RWPE2 (cell line): ENCODE measurements around the gene ALK.

ENCODE experiments used
- ATAC-seq: fragments of 200-7000 bp; cut with Tn5 transposase; 3 replicates; pipeline ENCODE4 v1.9.1; 2021; ENCODE audit warnings: low read depth
- DNase-seq: peaks from one replicate; pipeline ENCODE4 v3.0.0-alpha.2; 2020; ENCODE audit warnings: low spot score
- H3K27ac ChIP-seq: fragments of 450-650 bp; 2 replicates; pipeline ENCODE4 v1.5.1; 2017; ENCODE audit warnings: mild to moderate bottlenecking; ENCODE audit not compliant: poor library complexity, severe bottlenecking
- H3K27me3 ChIP-seq: fragments of 250-450 bp; sonication (Bioruptor Pico); 2 replicates; pipeline ENCODE4 v1.5.1; 2021; ENCODE audit warnings: mild to moderate bottlenecking, moderate library complexity; ENCODE audit not compliant: insufficient read depth, poor library complexity, severe bottlenecking
- H3K36me3 ChIP-seq: fragments of 250-450 bp; sonication (Bioruptor Pico); 2 replicates; pipeline ENCODE4 v1.5.1; 2020; ENCODE audit warnings: low read depth, mild to moderate bottlenecking, moderate library complexity
- H3K4me1 ChIP-seq: fragments of 250-450 bp; sonication (Bioruptor Pico); 2 replicates; pipeline ENCODE4 v1.5.1; 2021; ENCODE audit warnings: mild to moderate bottlenecking, moderate library complexity; ENCODE audit not compliant: insufficient read depth, poor library complexity, severe bottlenecking
- H3K4me3 ChIP-seq: fragments of 250-450 bp; sonication (Bioruptor Pico); 2 replicates; pipeline ENCODE4 v1.5.1; 2021; ENCODE audit warnings: mild to moderate bottlenecking, moderate library complexity; ENCODE audit not compliant: severe bottlenecking
- H3K9me3 ChIP-seq: fragments of 250-450 bp; sonication (Bioruptor Pico); 2 replicates; pipeline ENCODE4 v1.5.1; 2021; ENCODE audit warnings: mild to moderate bottlenecking, moderate library complexity; ENCODE audit not compliant: severe bottlenecking
- TF ChIP-seq, protein P1 (sequence below): fragments of 450-650 bp; IDR thresholded peaks from one replicate; pipeline ENCODE4 v1.5.1; 2017; ENCODE audit warnings: mild to moderate bottlenecking, moderate library complexity; ENCODE audit not compliant: poor library complexity, severe bottlenecking

The ALK gene

DNA sequence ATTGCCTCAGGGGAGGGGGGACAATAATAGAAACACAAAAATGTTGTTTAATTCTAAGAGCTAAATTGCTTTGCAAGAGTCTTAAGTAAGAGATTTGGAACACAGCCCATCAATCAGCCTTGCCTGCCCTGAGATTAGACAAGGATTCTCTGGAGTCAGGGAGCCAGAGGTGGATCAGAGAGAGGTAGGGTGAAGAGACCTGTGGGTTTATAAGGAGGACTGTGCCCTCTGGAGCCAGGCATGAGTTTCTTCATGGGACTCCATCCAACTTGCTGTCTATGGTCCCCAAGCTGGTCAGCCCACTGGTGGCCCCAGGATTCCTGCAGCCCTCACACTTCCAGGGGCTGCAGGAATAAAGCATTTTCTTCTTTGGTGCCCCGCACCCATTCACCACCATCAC, 139.3 kb downstream of the ALK start:
- ATAC-seq, result no peak
- TF ChIP-seq, protein P1, sequence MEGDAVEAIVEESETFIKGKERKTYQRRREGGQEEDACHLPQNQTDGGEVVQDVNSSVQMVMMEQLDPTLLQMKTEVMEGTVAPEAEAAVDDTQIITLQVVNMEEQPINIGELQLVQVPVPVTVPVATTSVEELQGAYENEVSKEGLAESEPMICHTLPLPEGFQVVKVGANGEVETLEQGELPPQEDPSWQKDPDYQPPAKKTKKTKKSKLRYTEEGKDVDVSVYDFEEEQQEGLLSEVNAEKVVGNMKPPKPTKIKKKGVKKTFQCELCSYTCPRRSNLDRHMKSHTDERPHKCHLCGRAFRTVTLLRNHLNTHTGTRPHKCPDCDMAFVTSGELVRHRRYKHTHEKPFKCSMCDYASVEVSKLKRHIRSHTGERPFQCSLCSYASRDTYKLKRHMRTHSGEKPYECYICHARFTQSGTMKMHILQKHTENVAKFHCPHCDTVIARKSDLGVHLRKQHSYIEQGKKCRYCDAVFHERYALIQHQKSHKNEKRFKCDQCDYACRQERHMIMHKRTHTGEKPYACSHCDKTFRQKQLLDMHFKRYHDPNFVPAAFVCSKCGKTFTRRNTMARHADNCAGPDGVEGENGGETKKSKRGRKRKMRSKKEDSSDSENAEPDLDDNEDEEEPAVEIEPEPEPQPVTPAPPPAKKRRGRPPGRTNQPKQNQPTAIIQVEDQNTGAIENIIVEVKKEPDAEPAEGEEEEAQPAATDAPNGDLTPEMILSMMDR, result no peak
- Histone ChIP-seq H3K4me3 (no peak overlapping the region), H3K9me3 (no peaks in the 10 kb centered on the region), H3K27me3 (no peaks in the 10 kb centered on the region), H3K27ac (no peak overlapping the region), H3K36me3 (no peaks in the 10 kb centered on the region), H3K4me1 (no peaks in the 10 kb centered on the region)
- no peak for DNase-seq

DNA sequence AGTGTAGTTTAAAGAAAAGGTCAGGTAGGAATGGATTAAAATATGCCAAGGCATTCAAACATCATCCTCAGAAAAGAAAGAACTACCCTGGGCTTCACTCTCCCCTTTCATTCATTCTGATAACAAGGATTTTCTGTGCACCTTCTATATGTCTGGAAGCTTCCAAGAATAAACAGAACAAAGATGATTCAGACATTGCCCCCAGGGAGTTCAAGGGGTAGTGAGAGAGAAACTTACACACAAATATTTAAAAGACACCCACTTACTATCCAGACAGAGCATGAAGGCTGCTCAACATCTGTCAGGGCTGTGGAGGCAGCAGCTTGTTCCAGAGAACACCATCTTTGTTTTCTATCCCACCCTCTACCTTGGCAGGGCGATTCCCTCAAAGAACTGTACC, 140.5 kb downstream of the ALK start:
- DNase-seq (no peak), ATAC-seq (no peak)
- Histone ChIP-seq H3K27me3 (no peaks in the 10 kb centered on the region), H3K36me3 (no peaks in the 10 kb centered on the region), H3K4me1 (no peaks in the 10 kb centered on the region), H3K4me3 (no peak overlapping the region), H3K27ac (no peak overlapping the region), H3K9me3 (no peaks in the 10 kb centered on the region)
- TF ChIP-seq, protein P1, result no peak

DNA sequence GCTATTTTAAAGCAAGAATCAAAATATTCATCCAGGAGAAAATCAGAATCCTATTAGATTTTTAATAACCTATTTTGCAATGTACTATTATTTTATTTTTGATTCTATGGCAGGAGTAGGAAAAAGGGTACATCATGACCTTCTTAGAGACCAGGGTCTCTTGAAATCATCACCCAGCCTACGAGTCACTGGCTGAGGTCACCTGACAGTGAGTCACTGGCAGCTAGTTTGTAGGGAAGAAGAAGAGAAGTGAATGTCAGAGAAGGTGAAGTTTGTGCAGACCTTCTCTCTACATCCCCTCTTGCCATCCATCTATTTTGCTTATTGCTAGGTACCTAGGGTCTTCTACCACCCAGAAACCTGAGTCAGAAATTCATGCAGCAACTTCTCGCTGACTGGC, 144.2 kb downstream of the ALK start:
- DNase-seq, result no peak

DNA sequence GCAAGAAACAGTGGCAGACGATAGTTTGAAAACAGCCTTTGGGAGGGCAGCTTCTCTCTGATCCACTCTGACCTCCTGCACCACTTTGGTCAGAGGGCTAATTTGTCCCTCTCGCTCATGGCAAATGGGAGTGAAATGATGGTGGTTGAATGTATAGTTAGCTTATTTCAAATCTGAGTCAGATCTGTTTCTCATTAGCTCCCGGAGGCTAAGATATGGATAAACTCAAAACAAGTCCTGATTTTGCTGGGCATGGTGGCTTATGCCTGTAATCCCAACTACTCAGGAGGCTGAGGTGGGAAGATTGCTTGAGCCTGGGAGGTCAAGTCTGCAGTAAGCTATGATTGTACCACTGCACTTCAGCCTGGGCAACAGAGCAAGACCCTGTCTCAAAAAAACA, 145.0 kb downstream of the ALK start:
- Histone ChIP-seq H3K4me1 (no peaks in the 10 kb centered on the region), H3K4me3 (no peak overlapping the region), H3K27me3 (no peaks in the 10 kb centered on the region), H3K36me3 (no peaks in the 10 kb centered on the region), H3K27ac (no peak overlapping the region), H3K9me3 (no peaks in the 10 kb centered on the region)
- ATAC-seq (no peak), DNase-seq (no peak)
- TF ChIP-seq, protein P1, result no peak

More for the DNA sequence above, 144.2 kb downstream of the ALK start:
- Histone ChIP-seq H3K27ac (no peak overlapping the region), H3K4me1 (no peaks in the 10 kb centered on the region), H3K9me3 (no peaks in the 10 kb centered on the region), H3K36me3 (no peaks in the 10 kb centered on the region), H3K27me3 (no peaks in the 10 kb centered on the region), H3K4me3 (no peak overlapping the region)
- TF ChIP-seq, protein P1, result no peak
- ATAC-seq, result no peak

DNA sequence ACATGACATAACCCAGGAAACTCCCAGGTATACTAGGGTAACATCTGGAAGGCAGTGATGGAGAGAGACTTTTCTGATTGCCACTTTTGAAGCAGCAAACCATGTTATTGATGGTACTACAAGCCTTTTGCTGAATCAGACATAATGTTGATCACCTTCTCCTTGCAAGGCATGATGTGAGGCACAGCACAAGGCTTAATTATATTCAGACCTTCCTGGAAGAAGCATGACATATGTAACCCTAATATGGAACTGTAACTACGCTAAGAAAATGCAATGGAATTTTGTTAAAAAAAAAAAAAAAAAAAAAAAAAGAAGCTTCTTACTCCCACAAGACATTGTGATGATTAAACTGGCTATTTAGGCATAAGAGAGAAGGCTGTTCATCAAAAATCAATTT, 145.4 kb downstream of the ALK start:
- Histone ChIP-seq H3K27ac (no peak overlapping the region), H3K4me3 (no peak overlapping the region), H3K36me3 (no peaks in the 10 kb centered on the region), H3K9me3 (no peaks in the 10 kb centered on the region), H3K4me1 (no peaks in the 10 kb centered on the region), H3K27me3 (no peaks in the 10 kb centered on the region)
- no peak for DNase-seq
- ATAC-seq, result no peak
- TF ChIP-seq, protein P1, result no peak
